Neutrophil (primary cell): ENCODE results near the gene SLC7A14.

Source experiments
- H3K27ac ChIP-seq: fragments of 200-600 bp; sonication (generic); 2 replicates; pipeline ENCODE4 v1.5.1; 2016; ENCODE audit warnings: mild to moderate bottlenecking, moderate library complexity
- H3K27me3 ChIP-seq: fragments of 200-600 bp; sonication (generic); 2 replicates; pipeline ENCODE4 v1.6.0; 2016; ENCODE audit warnings: mild to moderate bottlenecking
- H3K36me3 ChIP-seq: fragments of 200-600 bp; sonication (generic); 2 replicates; pipeline ENCODE4 v1.5.1; 2017
- H3K4me1 ChIP-seq, 2 experiments: fragments of 200-600 bp in 1 of 2; sonication (generic) in 1 of 2; 1 replicate in 1 of 2; 2 replicates in 1 of 2; pipeline versions ENCODE4 v1.5.1 to v1.6.1; 2013 to 2016; ENCODE audit warnings: low read depth in 1 of 2, low read length in 1 of 2, mild to moderate bottlenecking in 1 of 2, moderate library complexity in 1 of 2; ENCODE audit not compliant: control insufficient read depth in 1 of 2, insufficient read depth in 1 of 2
- H3K4me3 ChIP-seq, 2 experiments: fragments of 200-600 bp in 1 of 2; sonication (generic) in 1 of 2; 1 replicate in 1 of 2; 2 replicates in 1 of 2; pipeline ENCODE4 v1.5.1; 2013 to 2016; ENCODE audit warnings: low read depth in 1 of 2, low read length in 1 of 2, mild to moderate bottlenecking in 1 of 2, moderate library complexity in 1 of 2
- H3K9me3 ChIP-seq: fragments of 200-600 bp; sonication (generic); 2 replicates; pipeline ENCODE4 v1.5.1; 2016
- TF ChIP-seq, protein P1 (sequence below): fragments of 200-600 bp; sonication (generic); IDR thresholded peaks from 2 replicates; pipeline ENCODE4 v1.5.1; 2016; ENCODE audit warnings: antibody characterized with exemption

SLC7A14 gene

DNA sequence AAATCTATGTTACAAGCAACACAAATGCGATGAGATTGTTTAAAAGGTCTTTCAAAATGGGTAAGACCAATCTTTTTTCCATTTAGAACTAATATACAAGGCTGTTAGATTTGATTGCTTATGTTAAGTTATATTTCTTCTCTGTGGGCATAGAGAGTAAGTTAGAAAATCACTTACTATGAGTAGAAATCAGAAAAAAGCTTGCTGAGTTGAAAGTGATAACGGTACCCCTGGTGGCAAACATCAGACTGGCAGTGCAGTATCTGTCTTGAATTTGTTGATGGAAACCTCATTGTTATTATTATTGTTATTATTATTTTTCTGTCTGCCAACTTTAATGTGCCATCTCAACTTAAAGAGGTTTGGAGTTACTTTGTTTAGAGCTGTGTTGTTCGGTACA is 154.8 kb downstream of the SLC7A14 start:
- no peak overlapping the region for H3K27ac ChIP-seq
- no peaks in the 10 kb centered on the region for H3K9me3 ChIP-seq
- H3K27me3 ChIP-seq = peaks cover 52% of the 10 kb centered on the region
- no peaks in the 10 kb centered on the region for H3K4me1 ChIP-seq
- no peak overlapping the region for H3K4me3 ChIP-seq
- no peaks in the 10 kb centered on the region for H3K36me3 ChIP-seq
- TF ChIP-seq, protein P1, sequence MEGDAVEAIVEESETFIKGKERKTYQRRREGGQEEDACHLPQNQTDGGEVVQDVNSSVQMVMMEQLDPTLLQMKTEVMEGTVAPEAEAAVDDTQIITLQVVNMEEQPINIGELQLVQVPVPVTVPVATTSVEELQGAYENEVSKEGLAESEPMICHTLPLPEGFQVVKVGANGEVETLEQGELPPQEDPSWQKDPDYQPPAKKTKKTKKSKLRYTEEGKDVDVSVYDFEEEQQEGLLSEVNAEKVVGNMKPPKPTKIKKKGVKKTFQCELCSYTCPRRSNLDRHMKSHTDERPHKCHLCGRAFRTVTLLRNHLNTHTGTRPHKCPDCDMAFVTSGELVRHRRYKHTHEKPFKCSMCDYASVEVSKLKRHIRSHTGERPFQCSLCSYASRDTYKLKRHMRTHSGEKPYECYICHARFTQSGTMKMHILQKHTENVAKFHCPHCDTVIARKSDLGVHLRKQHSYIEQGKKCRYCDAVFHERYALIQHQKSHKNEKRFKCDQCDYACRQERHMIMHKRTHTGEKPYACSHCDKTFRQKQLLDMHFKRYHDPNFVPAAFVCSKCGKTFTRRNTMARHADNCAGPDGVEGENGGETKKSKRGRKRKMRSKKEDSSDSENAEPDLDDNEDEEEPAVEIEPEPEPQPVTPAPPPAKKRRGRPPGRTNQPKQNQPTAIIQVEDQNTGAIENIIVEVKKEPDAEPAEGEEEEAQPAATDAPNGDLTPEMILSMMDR = no peak

DNA sequence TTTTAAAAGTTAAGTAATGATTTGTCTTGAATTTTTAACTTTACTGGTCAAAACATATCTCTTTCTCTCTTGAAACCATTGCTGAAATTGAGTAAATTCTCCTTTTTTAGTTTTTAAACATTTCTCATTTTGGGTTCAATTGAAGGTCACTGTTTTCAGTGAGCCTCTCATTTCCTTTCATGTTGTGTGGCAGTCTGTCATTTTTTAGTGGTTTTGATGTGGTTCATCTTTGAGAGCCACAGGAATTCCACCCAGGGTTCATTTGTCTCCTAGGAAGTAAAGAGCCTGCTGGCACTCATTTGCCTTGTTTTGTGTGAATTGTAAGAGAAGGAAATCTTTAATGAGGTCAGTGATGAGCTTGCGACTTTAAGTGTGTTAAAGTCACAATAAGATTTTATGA is 156.8 kb downstream of the SLC7A14 start:
- Histone ChIP-seq H3K9me3 (no peaks in the 10 kb centered on the region), H3K27ac (no peak overlapping the region), H3K27me3 (peaks cover 39% of the 10 kb centered on the region), H3K36me3 (no peaks in the 10 kb centered on the region), H3K4me3 (no peak overlapping the region), H3K4me1 (no peaks in the 10 kb centered on the region)
- TF ChIP-seq, protein P1 = no peak

DNA sequence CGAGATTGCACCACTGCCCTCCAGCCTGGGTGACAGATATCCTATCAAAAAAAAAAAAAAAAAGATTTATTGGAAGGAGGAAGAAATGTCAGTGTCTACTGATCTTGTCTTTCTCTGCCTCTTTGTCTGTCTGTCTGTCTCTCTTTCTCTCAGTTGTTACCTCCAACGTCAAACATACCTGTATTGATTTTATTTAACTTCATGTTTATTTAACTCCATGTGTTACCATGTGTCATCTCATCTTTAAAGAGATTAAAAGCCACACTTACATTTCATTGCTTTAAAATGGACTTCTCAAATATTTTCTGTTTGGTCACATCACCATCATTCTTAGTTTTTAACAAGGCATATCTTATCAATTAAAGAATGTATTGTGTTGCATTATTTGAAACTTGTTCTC is 157.8 kb downstream of the SLC7A14 start:
- Histone ChIP-seq H3K27me3 (peaks cover 41% of the 10 kb centered on the region), H3K27ac (no peak overlapping the region), H3K36me3 (no peaks in the 10 kb centered on the region), H3K4me1 (no peaks in the 10 kb centered on the region), H3K4me3 (no peak overlapping the region), H3K9me3 (no peaks in the 10 kb centered on the region)
- TF ChIP-seq, protein P1 = no peak

DNA sequence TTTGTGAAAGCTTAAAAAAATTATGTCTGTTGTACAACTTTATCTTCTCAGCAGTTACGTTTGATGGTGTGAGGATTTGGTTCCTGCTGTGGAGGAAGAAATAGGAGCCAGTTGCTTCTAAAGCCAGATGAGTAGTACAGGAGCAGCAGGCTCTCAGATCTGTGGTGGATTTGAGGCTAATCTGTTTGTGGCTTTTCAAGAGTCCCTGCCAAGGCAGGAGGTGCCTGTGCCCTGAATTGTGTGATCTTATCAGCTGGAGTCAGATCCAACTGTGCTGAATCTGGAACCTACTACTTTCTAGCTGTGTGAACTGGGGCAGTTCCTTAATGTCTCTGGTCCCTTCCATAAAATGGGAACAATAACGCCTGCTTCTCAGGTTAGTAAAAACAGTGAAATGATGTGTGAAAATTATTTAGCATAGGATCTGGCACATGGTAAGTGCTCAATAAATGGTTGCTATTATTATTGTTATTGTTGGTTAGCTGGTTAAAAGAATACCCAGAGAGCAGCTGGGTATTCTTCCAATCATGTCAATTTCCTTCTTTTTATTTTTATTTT is 159.6 kb downstream of the SLC7A14 start:
- no peaks in the 10 kb centered on the region for H3K4me1 ChIP-seq
- H3K36me3 ChIP-seq = no peaks in the 10 kb centered on the region
- H3K27ac ChIP-seq = no peak overlapping the region
- no peaks in the 10 kb centered on the region for H3K9me3 ChIP-seq
- H3K27me3 ChIP-seq = peaks cover 58% of the 10 kb centered on the region
- TF ChIP-seq, protein P1 = no peak
- H3K4me3 ChIP-seq = no peak overlapping the region

DNA sequence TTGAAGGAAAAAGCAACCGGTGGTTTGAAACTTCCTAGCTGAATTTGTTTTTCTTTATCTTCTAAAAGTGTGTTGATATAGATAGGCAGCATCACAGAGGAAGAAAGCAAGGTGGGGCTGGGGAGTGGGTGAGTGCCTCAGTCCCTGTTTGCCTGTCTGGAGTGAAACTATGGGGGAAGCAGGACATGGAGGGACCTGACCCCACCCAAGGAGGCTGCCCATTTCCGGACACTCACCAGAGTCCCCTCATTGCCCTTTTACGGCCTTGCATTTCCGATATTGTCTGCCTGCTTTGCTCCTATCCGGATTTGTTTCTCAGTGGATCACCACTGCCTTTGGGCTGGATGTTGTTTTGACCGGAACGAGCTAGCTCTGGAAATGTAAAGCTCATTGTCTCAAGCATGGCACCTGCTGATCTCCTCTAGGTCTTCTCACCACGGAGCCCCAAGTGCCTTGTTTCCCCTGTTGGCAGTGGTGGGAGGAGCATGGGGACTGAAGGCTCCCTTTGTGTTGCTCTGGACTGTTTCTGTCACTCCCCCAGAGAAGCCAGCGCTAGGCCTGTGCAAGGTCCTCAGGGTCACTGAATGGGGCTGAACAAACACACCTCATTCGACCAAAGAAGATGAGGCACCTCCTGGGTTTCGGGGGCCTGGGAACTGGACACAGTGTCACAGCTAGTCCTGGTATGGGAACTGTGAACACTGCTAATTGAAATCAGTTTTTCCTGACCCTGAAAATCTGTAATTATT is 160.2 kb downstream of the SLC7A14 start:
- Histone ChIP-seq H3K4me3 (no peak overlapping the region), H3K36me3 (no peaks in the 10 kb centered on the region), H3K4me1 (no peaks in the 10 kb centered on the region), H3K9me3 (no peaks in the 10 kb centered on the region), H3K27me3 (peaks cover 65% of the 10 kb centered on the region), H3K27ac (no peak overlapping the region)
- TF ChIP-seq, protein P1 = no peak
